Measurements from ENCODE around the gene STIP1. TPM values are rescaled to one million over a fixed set of nuclear protein-coding genes. Genes with fewer than 3 reads are reported as not detected.

Gene STIP1
- total RNA-seq, 1 donor from 2014 or later = 159 TPM

DNA sequence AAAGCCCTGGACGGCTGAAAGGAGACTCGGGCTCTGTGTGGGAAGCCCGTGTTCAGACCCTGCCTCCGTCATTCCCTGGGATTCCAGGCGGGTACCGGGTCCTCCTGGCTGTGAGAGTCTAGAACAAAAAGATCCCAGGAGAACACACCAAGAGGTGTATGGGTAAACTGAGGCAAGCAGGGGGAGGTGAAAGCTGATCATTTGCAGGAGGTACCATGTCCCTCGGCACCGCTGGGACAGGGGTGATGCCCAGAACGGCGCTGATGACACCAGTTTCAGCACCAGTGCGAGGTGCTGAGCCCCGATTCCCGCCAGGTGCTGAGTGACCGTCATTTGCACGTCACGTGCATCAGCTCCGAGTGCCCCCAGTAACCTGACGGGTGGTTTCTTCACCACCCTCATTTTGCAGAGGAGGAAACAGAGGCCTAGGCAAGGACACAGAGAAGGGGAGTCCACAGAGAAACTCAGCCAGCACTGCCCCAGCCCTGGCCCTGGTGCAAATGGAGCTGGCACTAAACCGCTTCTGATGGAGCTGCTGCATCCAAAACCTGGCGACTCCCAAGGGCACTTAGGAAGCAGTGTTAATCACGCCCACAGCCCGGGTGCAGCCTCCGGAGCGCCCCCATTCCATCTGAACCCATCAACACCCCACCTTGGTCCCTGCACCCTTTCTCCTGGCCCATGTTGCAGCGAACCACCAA, 36.9 kb upstream of the STIP1 start:
- no peak for DNase-seq
- no peaks in the 10 kb centered on the region for H3K36me3 Mint-ChIP-seq (ENCODE audit: low read depth)
- H3K9me3 Mint-ChIP-seq = no peaks in the 10 kb centered on the region
- CTCF ChIA-PET = interaction anchor here (1.2 to 6.2 kb wide), 4 partner anchors 148 to 312 kb away, joined by 3 to 63 read pairs (median 22); partner anchors contain the start of gene MARK2
- ATAC-seq (ENCODE audit: low read depth) = no peak
- peaks cover 6% of the 10 kb centered on the region for H3K4me1 Mint-ChIP-seq
- H3K27me3 Mint-ChIP-seq = peaks cover 4% of the 10 kb centered on the region
- TF ChIP-seq, protein P1, sequence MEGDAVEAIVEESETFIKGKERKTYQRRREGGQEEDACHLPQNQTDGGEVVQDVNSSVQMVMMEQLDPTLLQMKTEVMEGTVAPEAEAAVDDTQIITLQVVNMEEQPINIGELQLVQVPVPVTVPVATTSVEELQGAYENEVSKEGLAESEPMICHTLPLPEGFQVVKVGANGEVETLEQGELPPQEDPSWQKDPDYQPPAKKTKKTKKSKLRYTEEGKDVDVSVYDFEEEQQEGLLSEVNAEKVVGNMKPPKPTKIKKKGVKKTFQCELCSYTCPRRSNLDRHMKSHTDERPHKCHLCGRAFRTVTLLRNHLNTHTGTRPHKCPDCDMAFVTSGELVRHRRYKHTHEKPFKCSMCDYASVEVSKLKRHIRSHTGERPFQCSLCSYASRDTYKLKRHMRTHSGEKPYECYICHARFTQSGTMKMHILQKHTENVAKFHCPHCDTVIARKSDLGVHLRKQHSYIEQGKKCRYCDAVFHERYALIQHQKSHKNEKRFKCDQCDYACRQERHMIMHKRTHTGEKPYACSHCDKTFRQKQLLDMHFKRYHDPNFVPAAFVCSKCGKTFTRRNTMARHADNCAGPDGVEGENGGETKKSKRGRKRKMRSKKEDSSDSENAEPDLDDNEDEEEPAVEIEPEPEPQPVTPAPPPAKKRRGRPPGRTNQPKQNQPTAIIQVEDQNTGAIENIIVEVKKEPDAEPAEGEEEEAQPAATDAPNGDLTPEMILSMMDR (IDR thresholded peaks at IDR 0.05) = no peak
- H3K4me3 Mint-ChIP-seq = no peak overlapping the region
- no peak overlapping the region for H3K27ac Mint-ChIP-seq
- POLR2A ChIA-PET = interaction anchor here (1.3 kb wide), 1 partner anchor 310 kb away, joined by 5 read pairs; the partner anchor contains the start of gene MARK2
- intact Hi-C loops (cut with micrococcal nuclease) = loop anchor here (1.0 to 5.0 kb wide), 6 partner anchors 149 to 672 kb away; partner anchors contain the start of gene ZFTA

DNA sequence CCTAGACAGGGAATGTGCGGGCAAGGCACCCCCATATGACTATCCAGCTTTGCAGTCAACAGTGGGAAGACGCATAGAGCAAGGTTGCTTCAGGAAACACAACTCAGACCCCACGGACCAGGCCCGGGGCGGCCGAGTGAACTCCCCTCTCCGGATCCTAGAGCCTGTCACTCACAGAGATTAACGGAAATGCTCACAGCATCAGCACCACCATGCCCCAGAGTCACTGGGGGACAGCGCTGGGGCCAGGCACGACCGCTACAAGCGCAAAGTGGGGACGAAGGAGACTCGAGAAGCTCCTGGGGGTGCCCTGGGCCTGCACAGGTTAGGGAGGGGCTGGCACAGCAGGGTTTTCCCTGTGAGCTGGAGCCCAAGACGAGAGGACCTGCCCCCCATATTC, 35.9 kb upstream of the STIP1 start:
- Mint-ChIP-seq H3K9me3 (no peaks in the 10 kb centered on the region), H3K36me3 (ENCODE audit: low read depth) (no peaks in the 10 kb centered on the region), H3K27me3 (peaks cover 7% of the 10 kb centered on the region), H3K4me1 (peaks cover 5% of the 10 kb centered on the region), H3K4me3 (no peak overlapping the region), H3K27ac (no peak overlapping the region)
- ATAC-seq (ENCODE audit: low read depth) (no peak), DNase-seq (no peak)
- POLR2A ChIA-PET = interaction anchor here (1.3 kb wide), 1 partner anchor 311 kb away, joined by 5 read pairs; the partner anchor contains the start of gene MARK2
- intact Hi-C loops (cut with micrococcal nuclease) = no loop called here
- TF ChIP-seq, protein P1 (IDR thresholded peaks at IDR 0.05) = no peak
- CTCF ChIA-PET = interaction anchor here (1.1 to 6.2 kb wide), 4 partner anchors 149 to 313 kb away, joined by 3 to 63 read pairs (median 18); partner anchors contain the start of gene MARK2

DNA sequence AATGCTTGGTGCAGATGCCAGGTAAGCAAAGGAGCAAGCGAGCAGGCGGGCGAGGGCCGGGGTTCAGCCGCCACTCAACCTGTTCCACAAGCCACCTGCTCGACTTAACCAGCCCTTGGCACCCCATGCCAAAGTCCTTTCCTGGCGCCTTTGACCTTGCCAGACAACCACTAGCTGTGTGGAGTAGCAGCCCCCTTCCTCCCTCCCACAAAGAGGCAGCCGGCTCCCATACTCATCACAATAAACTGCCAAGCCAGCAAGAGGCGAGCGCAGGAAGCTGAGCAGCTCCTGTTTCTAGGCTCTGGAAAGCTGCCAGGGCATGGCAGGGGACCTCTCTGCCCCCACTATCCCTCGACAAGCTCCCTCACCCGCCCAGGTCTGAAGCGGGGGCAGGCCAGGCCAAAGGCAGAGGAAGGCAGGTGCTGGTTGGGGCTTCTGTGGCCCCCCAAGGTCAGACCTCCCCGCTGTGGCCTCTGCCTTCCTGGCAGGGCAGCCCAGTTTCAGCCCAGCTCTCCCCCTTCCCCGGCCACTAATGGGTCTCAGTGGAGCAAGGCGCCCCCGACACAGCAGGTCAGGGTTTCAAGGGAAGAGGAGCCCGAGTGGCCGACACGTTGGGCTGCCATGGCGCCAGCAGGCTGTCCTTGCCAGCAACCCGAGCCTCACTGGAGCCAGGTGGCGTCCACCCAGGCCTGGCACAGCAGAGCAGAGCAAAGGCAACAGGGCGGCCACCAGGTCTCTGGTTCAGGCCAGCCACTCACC, 35.3 kb upstream of the STIP1 start:
- intact Hi-C loops (cut with micrococcal nuclease) = no loop called here
- no peak overlapping the region for H3K4me3 Mint-ChIP-seq
- H3K27me3 Mint-ChIP-seq = peaks cover 7% of the 10 kb centered on the region
- POLR2A ChIA-PET = interaction anchor here (0.6 to 1.3 kb wide), 2 partner anchors 153 to 312 kb away, joined by 3 to 5 read pairs; partner anchors contain the start of gene MARK2
- DNase-seq (no peak), ATAC-seq (ENCODE audit: low read depth) (no peak)
- CTCF ChIA-PET = interaction anchor here (1.0 to 6.2 kb wide), 5 partner anchors 150 to 330 kb away, joined by 3 to 63 read pairs (median 3); partner anchors contain the start of gene MARK2
- TF ChIP-seq, protein P1 (IDR thresholded peaks at IDR 0.05) = no peak
- H3K36me3 Mint-ChIP-seq (ENCODE audit: low read depth) = no peaks in the 10 kb centered on the region
- peaks cover 5% of the 10 kb centered on the region for H3K4me1 Mint-ChIP-seq
- no peak overlapping the region for H3K27ac Mint-ChIP-seq
- H3K9me3 Mint-ChIP-seq = no peaks in the 10 kb centered on the region

DNA sequence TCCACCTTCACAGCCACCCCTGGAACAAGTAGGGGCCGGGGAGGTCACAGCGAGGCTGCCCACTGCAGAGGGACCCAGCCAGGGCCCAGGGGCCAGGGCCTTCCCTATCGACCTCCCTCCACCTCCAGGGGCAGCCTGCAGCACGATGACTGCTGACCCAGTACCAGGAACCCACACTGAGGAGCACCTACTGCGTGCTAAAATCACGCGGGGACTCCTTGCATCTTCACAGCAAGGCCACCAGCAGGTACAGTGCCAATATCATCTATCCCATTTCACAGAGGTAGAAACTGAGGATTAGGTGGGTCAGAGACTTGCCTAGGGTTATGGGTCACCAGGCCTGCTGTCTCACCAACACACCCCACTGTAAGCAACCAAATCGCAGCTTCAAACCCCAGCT, 34.6 kb upstream of the STIP1 start:
- no peak for ATAC-seq (ENCODE audit: low read depth)
- ChIA-PET CTCF (interaction anchor here (1.0 to 6.2 kb wide), 5 partner anchors 10 to 330 kb away, joined by 3 to 63 read pairs (median 3); partner anchors contain the start of gene MARK2), POLR2A (interaction anchor here (0.6 kb wide), 1 partner anchor 153 kb away, joined by 3 read pairs; no protein-coding TSS in a partner anchor)
- TF ChIP-seq, protein P1 (IDR thresholded peaks at IDR 0.05) = no peak
- Mint-ChIP-seq H3K27me3 (peaks cover 7% of the 10 kb centered on the region), H3K9me3 (no peaks in the 10 kb centered on the region), H3K4me3 (no peak overlapping the region), H3K27ac (no peak overlapping the region), H3K36me3 (ENCODE audit: low read depth) (no peaks in the 10 kb centered on the region), H3K4me1 (peaks cover 5% of the 10 kb centered on the region)
- intact Hi-C loops (cut with micrococcal nuclease) = no loop called here
- DNase-seq = no peak
